SK-N-SH (cell line): Measurements from ENCODE around the gene IGF2BP3. TPM values are rescaled to one million over a fixed set of nuclear protein-coding genes. Genes with fewer than 3 reads are reported as not detected.
A peak's percentile ranks its signal among the peaks of the same experiment; 100 is the strongest.

ENCODE experiments used
- CTCF ChIA-PET: fragments of 300-600, 350-600 bp; formaldehyde crosslinking; extraction: SDS; loops from one replicate; lab custom pipeline; 2021; lab: Yijun Ruan, JAX
- POLR2A ChIA-PET: fragments of 350-600 bp; sonication (Branson Sonifier 250); formaldehyde crosslinking; extraction: SDS; loops from one replicate; lab custom pipeline; 2020; ENCODE audit warnings: antibody characterized with exemption, inconsistent platforms; lab: Yijun Ruan, JAX
- DNase-seq: peaks from one replicate; pipeline ENCODE4 v3.0.0; 2012
- H2AFZ ChIP-seq: fragments of 200-600 bp; sonication (generic); 2 replicates; pipeline ENCODE4 v1.8.1; 2016; ENCODE audit warnings: antibody characterized with exemption, mild to moderate bottlenecking, low read depth
- H3F3A ChIP-seq: fragments of 200-600 bp; sonication (generic); replicated peaks from 2 replicates; pipeline ENCODE3; 2016; ENCODE audit warnings: antibody characterized with exemption, mild to moderate bottlenecking; ENCODE audit not compliant: insufficient read depth
- H3K27ac ChIP-seq, 2 experiments: fragments of 200-500 bp in 1 of 2; fragments of 200-600 bp in 1 of 2; sonication (Bioruptor generic) in 1 of 2; sonication (generic), shearing (Covaris generic) in 1 of 2; 2 replicates each; pipeline versions ENCODE4 v1.5.1 to v1.6.1; 2014 to 2016; ENCODE audit warnings: low read depth in 2 of 2, inconsistent platforms in 1 of 2, low read length in 1 of 2, mild to moderate bottlenecking in 1 of 2, mixed read lengths in 1 of 2
- H3K27me3 ChIP-seq: fragments of 200-600 bp; sonication (generic), shearing (Covaris generic); 2 replicates; pipeline ENCODE4 v1.6.1; 2016; ENCODE audit warnings: mixed run types; ENCODE audit not compliant: insufficient read depth
- H3K36me3 ChIP-seq, 2 experiments: fragments of 200-500 bp in 1 of 2; fragments of 200-600 bp in 1 of 2; sonication (Bioruptor generic) in 1 of 2; sonication (generic) in 1 of 2; replicated peaks in 1 of 2; 2 replicates each; pipeline versions ENCODE3 to v1.5.1; 2014 to 2016; ENCODE audit warnings: low read length in 1 of 2, mild to moderate bottlenecking in 1 of 2; ENCODE audit not compliant: insufficient read depth in 2 of 2, control insufficient read depth in 1 of 2
- H3K4me1 ChIP-seq, 2 experiments: fragments of 200-500 bp in 1 of 2; fragments of 200-600 bp in 1 of 2; sonication (Bioruptor generic) in 1 of 2; sonication (generic), shearing (Covaris generic) in 1 of 2; 2 replicates each; pipeline versions ENCODE4 v1.5.1 to v1.6.1; 2014 to 2016; ENCODE audit warnings: low read depth in 1 of 2, low read length in 1 of 2, mixed run types in 1 of 2; ENCODE audit not compliant: insufficient read depth in 2 of 2, control insufficient read depth in 1 of 2
- H3K4me2 ChIP-seq: fragments of 200-600 bp; sonication (generic), shearing (Covaris generic); 2 replicates; pipeline ENCODE4 v1.6.1; 2017; ENCODE audit warnings: mixed run types
- H3K4me3 ChIP-seq, 2 experiments: fragments of 200-500 bp in 1 of 2; fragments of 200-600 bp in 1 of 2; sonication (Bioruptor generic) in 1 of 2; sonication (generic), shearing (Covaris generic) in 1 of 2; 2 replicates each; pipeline versions ENCODE4 v1.5.1 to v1.8.1; 2014 to 2016; ENCODE audit warnings: low read depth in 2 of 2, inconsistent platforms in 1 of 2, low read length in 1 of 2, mild to moderate bottlenecking in 1 of 2, mixed read lengths in 1 of 2, moderate library complexity in 1 of 2
- H3K79me2 ChIP-seq: fragments of 200-600 bp; sonication (generic); 2 replicates; pipeline ENCODE4 v1.8.1; 2017; ENCODE audit warnings: mild to moderate bottlenecking; ENCODE audit not compliant: insufficient read depth
- H3K9ac ChIP-seq: fragments of 200-600 bp; sonication (generic); 2 replicates; pipeline ENCODE4 v1.6.1; 2017; ENCODE audit warnings: mixed run types
- H3K9me2 ChIP-seq: fragments of 200-600 bp; sonication (generic); 2 replicates; pipeline ENCODE4 v1.6.1; 2017; ENCODE audit warnings: mixed run types
- H3K9me3 ChIP-seq: fragments of 200-600 bp; sonication (generic); 2 replicates; pipeline ENCODE4 v1.6.1; 2017; ENCODE audit warnings: mixed run types, mild to moderate bottlenecking, moderate library complexity
- H4K20me1 ChIP-seq: fragments of 200-600 bp; sonication (generic); 2 replicates; pipeline ENCODE4 v1.6.1; 2017; ENCODE audit warnings: mild to moderate bottlenecking, mixed run types; ENCODE audit not compliant: insufficient read depth
- CTCF ChIP-seq: fragments of 200-600 bp; sonication (generic); IDR thresholded peaks from 2 replicates; pipeline ENCODE4 v1.6.1; 2017; ENCODE audit warnings: antibody characterized with exemption, mild to moderate bottlenecking, moderate library complexity
- ELF1 ChIP-seq: IDR thresholded peaks from 2 replicates; pipeline ENCODE4 v1.4.0; 2012
- EP300 ChIP-seq, 2 experiments: IDR thresholded peaks; 2 replicates each; pipeline versions ENCODE4 v1.4.0 to v1.6.1; 2012; ENCODE audit warnings: borderline replicate concordance in 1 of 2, low read depth in 1 of 2, low read length in 1 of 2
- EZH2phosphoT487 ChIP-seq: fragments of 200-600 bp; sonication (generic); IDR thresholded peaks from 2 replicates; pipeline ENCODE4 v1.6.1; 2017; ENCODE audit warnings: low read depth, mixed run types, mild to moderate bottlenecking, antibody characterized with exemption, moderate library complexity, borderline replicate concordance
- FOSL2 ChIP-seq: IDR thresholded peaks from 2 replicates; pipeline ENCODE4 v1.4.0; 2012; ENCODE audit warnings: low read depth, mild to moderate bottlenecking, moderate library complexity, borderline replicate concordance
- FOXM1 ChIP-seq: IDR thresholded peaks from 2 replicates; pipeline ENCODE4 v1.4.0; 2012; ENCODE audit warnings: low read depth, mild to moderate bottlenecking
- GABPA ChIP-seq: IDR thresholded peaks from 2 replicates; pipeline ENCODE4 v1.4.0; 2012; ENCODE audit warnings: low read depth, mild to moderate bottlenecking
- JUND ChIP-seq: IDR thresholded peaks from 2 replicates; pipeline ENCODE4 v1.4.0; 2012
- MAX ChIP-seq: IDR thresholded peaks from 2 replicates; pipeline ENCODE4 v1.4.0; 2012; ENCODE audit warnings: low read depth
- MEF2A ChIP-seq: IDR thresholded peaks from 2 replicates; pipeline ENCODE4 v1.4.0; 2012; ENCODE audit warnings: low read depth, borderline replicate concordance
- MXI1 ChIP-seq: IDR thresholded peaks from 2 replicates; pipeline ENCODE4 v1.6.1; 2012; ENCODE audit warnings: mild to moderate bottlenecking, low read depth, low read length, improper control_type of control experiment
- NFIC ChIP-seq: IDR thresholded peaks from 2 replicates; pipeline ENCODE4 v1.4.0; 2012; ENCODE audit warnings: borderline replicate concordance
- PBX3 ChIP-seq: IDR thresholded peaks from 2 replicates; pipeline ENCODE4; 2012
- POLR2AphosphoS5 ChIP-seq: IDR thresholded peaks from 2 replicates; pipeline ENCODE4 v1.6.1; 2012; ENCODE audit warnings: low read depth, low read length
- RAD21 ChIP-seq: IDR thresholded peaks from 2 replicates; pipeline ENCODE4 v1.6.1; 2012; ENCODE audit warnings: mild to moderate bottlenecking, low read length
- RXRA ChIP-seq: IDR thresholded peaks from 2 replicates; pipeline ENCODE4 v1.4.0; 2012; ENCODE audit warnings: low read depth, mild to moderate bottlenecking, borderline replicate concordance
- SIN3A ChIP-seq: IDR thresholded peaks from 2 replicates; pipeline ENCODE4 v1.6.1; 2012; ENCODE audit warnings: low read depth, mild to moderate bottlenecking, low read length, moderate library complexity, borderline replicate concordance
- TCF12 ChIP-seq: IDR thresholded peaks from 2 replicates; pipeline ENCODE4 v1.4.0; 2012
- TEAD4 ChIP-seq: IDR thresholded peaks from 2 replicates; pipeline ENCODE4 v1.4.0; 2012; ENCODE audit warnings: mild to moderate bottlenecking, borderline replicate concordance; ENCODE audit not compliant: insufficient read depth
- USF1 ChIP-seq: IDR thresholded peaks from 2 replicates; pipeline ENCODE4 v1.4.0; 2012; ENCODE audit warnings: low read depth, borderline replicate concordance
- USF2 ChIP-seq: fragments of 150-350 bp; IDR thresholded peaks from 2 replicates; pipeline ENCODE4 v1.6.1; 2017; ENCODE audit warnings: antibody characterized with exemption, low read length, low read depth, borderline replicate concordance
- YY1 ChIP-seq: IDR thresholded peaks from 2 replicates; pipeline ENCODE4 v1.4.0; 2012; ENCODE audit warnings: low read depth, mild to moderate bottlenecking
- ZBTB33 ChIP-seq: IDR thresholded peaks from 2 replicates; pipeline ENCODE4 v1.4.0; 2012; ENCODE audit warnings: low read depth, borderline replicate concordance
- WGBS: methylation state at CpG from one replicate; pipeline ENCODE4 v1.1.6; 2017; ENCODE audit warnings: low lambda C conversion rate; 5-methylcytosine and 5-hydroxymethylcytosine counted together
- polyA plus RNA-seq, 3 experiments: library from polyadenylated mRNA; depleted of rRNA; stranded (reverse); fragments of >200 nt; gene quantifications; 2 replicates each; pipeline ENCODE4 v1.2.3, GENCODE V29; 2012

The IGF2BP3 gene
- polyA plus RNA-seq, 1 of the 3 experiments (the other 2 are of a cell fraction), result 34.4 TPM

GRCh38 chr7:23333671-23334246 is 136.5 kb downstream of the IGF2BP3 start:
- no peak for DNase-seq
- WGBS, result 31% methylated on average over 9 of the region's 9 CpGs
- no peaks in the 10 kb centered on the region for H3K9me2 ChIP-seq
- peak overlapping the region; percentile 65 for H3K4me2 ChIP-seq
- POLR2A ChIA-PET, result interaction anchor here (0.6 kb wide), 1 partner anchor 145 kb away, joined by 3 read pairs; no protein-coding TSS in a partner anchor
- H2AFZ ChIP-seq, result no peak overlapping the region
- peaks cover 8 to 33% of the 10 kb centered on the region in 2 experiments for H3K4me1 ChIP-seq
- CTCF ChIA-PET, result interaction anchor here (0.6 to 1.6 kb wide), 4 partner anchors 15 to 213 kb away, joined by 4 to 7 read pairs (median 4); no protein-coding TSS in a partner anchor
- H3K4me3 ChIP-seq, result peak overlapping the region in 1 of 2 experiments; percentile 13; a peak in 1 of 4 replicates
- peaks cover 57% of the 10 kb centered on the region for H3F3A ChIP-seq
- peaks cover 10% of the 10 kb centered on the region; the same call in 1 of the 2 replicates for H3K9me3 ChIP-seq
- no peaks in the 10 kb centered on the region for H3K27me3 ChIP-seq
- peaks cover 5% of the 10 kb centered on the region; the same call in 1 of the 2 replicates for H4K20me1 ChIP-seq
- H3K36me3 ChIP-seq, result peaks cover 38 to 64% of the 10 kb centered on the region in 2 experiments
- H3K9ac ChIP-seq, result peak overlapping the region; percentile 59; the same call in 1 of the 2 replicates
- H3K79me2 ChIP-seq, result peaks cover 50% of the 10 kb centered on the region
- peak overlapping the region; percentile 71 to 99 for H3K27ac ChIP-seq
- TF ChIP-seq USF1, result peak; percentile 58; the same call in 1 of the 2 replicates
- peak; percentile 96 for TF ChIP-seq JUND
- no peak for TF ChIP-seq EZH2phosphoT487
- TF ChIP-seq TCF12, result peak; percentile 93
- TF ChIP-seq YY1, result no peak
- TF ChIP-seq RAD21, result no peak
- TF ChIP-seq NFIC, result peak; percentile 98
- no peak for TF ChIP-seq GABPA
- peak; percentile 50; the same call in 1 of the 2 replicates for TF ChIP-seq MEF2A
- TF ChIP-seq MXI1, result no peak
- peak; percentile 87; the same call in 1 of the 2 replicates for TF ChIP-seq TEAD4
- TF ChIP-seq CTCF, result no peak
- peak; percentile 95 for TF ChIP-seq FOSL2
- peak; percentile 83; the same call in 1 of the 2 replicates for TF ChIP-seq POLR2AphosphoS5
- TF ChIP-seq ELF1, result 0 out of 2 replicates have a peak, but pooled peaks have one; percentile 13
- TF ChIP-seq ZBTB33, result peak; percentile 85
- TF ChIP-seq FOXM1, result peak; percentile 80
- peak; percentile 97 for TF ChIP-seq PBX3
- peak; percentile 89 for TF ChIP-seq SIN3A
- no peak for TF ChIP-seq USF2
- peak; percentile 93; the same call in 1 of the 2 replicates for TF ChIP-seq RXRA
- peak; percentile 89 for TF ChIP-seq MAX
- TF ChIP-seq EP300 (IDR thresholded peaks at IDR 0.05; ENCODE audit: borderline replicate concordance in 1 of 2, low read depth in 1 of 2, low read length in 1 of 2), result peak in 1 of 2 experiments; percentile 89; a peak in 2 of 4 replicates
